GM12872 (cell line): Measurements from ENCODE around the gene CORO2A.

Source experiments
- TF ChIP-seq, protein P1 (sequence below): IDR thresholded peaks from 3 replicates; pipeline ENCODE4 v1.5.1; 2011; ENCODE audit warnings: low read depth, mild to moderate bottlenecking, low read length, moderate library complexity; ENCODE audit not compliant: insufficient read depth

Gene CORO2A

DNA sequence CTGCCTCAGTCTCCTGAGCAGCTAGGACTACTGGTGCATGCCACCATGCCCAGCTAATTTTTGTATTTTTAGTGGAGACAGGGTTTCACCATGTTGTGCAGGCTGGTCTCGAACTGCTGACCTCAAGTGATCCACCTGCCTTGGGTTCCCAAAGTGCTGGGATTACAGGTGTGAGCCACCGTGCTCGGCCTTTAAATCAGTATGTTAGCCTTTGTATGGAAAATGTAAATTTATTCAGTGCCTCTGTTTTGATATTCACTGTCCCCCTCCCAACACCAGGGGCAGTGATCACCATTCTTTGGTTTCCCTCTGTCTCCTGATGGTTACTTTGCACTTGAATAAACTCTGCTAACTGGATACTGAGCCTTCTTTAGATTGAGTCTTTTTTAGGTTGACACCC lies 101.8 kb downstream of the CORO2A start:
- TF ChIP-seq, protein P1, sequence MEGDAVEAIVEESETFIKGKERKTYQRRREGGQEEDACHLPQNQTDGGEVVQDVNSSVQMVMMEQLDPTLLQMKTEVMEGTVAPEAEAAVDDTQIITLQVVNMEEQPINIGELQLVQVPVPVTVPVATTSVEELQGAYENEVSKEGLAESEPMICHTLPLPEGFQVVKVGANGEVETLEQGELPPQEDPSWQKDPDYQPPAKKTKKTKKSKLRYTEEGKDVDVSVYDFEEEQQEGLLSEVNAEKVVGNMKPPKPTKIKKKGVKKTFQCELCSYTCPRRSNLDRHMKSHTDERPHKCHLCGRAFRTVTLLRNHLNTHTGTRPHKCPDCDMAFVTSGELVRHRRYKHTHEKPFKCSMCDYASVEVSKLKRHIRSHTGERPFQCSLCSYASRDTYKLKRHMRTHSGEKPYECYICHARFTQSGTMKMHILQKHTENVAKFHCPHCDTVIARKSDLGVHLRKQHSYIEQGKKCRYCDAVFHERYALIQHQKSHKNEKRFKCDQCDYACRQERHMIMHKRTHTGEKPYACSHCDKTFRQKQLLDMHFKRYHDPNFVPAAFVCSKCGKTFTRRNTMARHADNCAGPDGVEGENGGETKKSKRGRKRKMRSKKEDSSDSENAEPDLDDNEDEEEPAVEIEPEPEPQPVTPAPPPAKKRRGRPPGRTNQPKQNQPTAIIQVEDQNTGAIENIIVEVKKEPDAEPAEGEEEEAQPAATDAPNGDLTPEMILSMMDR: peak; percentile 18; the same call in 1 of the 3 replicates

DNA sequence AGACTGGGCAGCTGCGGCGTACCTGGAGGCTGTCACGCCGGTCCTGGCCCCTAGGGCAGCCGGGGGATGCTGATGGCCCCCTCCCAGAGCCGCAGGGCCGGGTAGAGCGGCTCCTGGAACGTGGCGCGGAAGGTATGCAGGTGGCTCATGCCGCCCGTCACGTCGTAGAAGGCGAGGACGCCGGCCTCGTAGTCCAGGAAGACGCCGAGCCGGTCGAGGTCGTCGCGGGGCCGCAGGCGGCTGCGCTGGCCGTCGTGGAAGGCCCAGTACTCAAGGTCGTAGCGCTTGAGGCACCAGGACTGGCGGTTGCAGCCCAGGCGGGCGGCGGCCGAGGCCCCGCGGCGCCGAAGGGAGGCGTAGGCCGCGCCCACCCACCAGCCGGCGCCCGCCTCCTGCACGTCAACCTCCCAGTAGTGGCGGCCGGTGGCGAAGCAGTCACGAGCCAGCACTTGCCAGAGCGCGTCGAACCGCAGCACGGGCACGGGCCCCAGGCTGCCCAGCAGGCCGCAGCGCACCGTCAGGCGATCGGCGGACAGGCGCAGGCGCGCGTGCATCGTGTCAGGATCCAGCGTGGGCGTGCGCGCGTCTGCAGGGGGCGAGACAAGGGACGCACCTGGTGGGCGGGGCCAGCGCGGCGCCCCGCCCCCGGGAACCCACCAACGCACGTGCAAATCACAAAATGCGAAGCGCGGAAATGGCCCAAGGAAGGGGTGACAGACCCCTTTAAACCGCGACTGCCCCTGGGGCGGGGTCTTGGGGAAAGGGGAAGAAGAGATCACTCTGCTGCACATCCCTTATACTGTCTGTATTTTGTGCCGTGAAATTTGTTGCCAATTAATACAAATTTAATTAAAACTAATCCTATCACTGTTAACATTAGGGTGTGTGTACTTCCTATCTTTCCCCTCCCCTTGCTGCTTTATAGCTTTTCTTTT lies 104.8 kb downstream of the CORO2A start:
- TF ChIP-seq, protein P1: no peak

DNA sequence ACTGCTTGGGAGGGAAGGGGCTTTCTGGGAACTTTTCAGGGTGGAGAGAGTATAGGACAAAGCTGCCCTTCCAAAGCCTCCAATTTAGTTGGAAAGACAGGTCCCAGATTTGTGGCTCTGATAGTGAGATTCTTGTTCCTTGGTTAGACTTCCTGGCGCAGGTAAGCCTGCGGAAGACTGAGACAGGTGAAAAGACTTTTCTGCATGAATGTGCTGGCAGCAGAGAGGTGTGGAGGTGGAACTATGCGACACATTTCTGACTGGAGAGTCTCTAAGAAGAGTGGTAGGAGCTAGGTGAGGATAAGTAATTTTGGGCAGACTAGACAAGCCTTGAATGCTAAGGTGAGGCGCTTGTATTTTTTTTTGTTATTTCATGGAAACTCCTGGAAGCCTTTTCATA lies 106.0 kb downstream of the CORO2A start:
- TF ChIP-seq, protein P1: no peak

DNA sequence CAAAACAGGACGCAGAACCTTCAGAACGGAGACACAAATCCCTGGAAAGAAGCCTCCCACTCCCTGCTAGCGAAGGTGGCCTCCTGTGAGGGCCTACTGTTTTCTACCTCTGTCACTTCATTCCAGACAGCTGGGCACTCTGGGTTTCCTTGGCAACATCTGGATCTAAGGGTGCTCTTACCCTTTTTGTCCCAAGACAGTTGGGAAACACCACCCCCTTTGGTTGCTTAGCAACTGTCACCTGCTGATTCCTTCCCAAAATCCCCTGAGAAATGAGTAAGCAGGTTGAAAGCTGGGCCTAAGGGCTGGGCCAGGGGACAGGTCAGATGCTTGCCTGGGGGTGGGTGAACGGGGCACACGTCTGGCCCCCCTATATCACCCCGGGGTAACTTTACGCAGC lies 106.5 kb downstream of the CORO2A start:
- TF ChIP-seq, protein P1: no peak

DNA sequence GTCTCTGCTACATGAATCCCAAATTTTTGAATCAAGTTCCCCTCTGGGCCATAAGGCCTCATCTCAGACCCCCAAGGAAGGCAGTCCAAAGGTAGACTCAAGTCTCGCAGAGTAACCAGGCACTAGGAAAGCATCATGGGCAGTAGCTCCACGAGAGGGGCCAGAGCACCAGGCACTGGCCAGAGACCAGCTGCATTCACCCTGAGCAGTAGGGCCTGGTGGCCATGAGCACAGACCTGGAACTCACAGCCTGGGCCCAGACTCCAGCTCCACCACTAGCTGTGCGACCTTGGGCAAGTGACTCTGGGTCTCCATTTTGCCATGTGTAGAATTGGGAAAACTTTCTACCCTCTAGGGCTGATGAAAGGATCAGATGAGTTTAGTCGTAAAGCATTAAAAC lies 107.4 kb downstream of the CORO2A start:
- TF ChIP-seq, protein P1: no peak

DNA sequence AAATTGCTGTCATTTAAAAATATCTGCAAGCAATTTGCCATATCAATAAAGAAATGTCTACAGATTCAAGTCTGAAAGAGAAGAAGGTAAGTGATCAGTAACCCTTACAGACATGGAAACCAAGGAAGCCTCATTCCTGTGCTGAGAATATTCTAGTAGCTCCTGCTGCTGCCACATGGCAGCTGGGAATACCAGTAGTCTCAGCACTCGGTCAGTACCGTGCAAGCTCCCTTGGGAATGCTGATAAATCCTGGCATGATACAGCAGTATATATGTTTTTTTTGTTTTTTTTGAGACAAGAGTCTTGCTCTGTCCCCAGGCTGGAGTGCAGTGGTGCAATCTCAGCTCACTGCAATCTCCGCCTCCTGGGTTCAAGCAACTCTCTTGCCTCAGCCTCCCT lies 108.0 kb downstream of the CORO2A start:
- TF ChIP-seq, protein P1: no peak

DNA sequence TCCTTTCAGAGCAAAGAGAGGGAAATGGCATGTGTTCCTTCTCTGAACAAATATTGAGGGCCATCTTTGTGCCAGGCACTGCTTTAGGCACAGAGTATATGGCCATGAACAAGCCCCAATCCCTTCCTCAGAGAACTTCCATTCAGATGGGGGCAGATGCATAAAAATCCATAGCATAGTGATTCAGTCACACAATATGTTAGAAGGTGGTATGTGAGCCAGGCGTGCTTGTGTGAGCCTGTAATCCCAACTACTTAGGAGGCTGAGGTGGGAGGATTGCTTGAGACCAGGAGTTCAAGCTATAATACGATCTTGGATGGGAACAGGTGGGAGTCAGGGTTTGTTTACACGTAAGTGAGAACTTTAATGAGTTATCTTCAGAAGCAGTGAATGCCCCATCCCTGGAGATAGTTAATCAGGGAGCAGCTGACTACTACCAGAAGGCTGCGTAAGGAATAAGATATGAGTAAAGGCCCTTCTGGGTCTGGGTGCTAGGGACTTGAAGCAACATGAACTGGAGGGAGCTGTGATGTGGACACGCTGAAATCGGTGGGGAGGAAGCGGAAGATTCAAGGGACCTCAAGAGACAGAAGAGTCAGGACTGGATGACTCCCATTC lies 108.8 kb downstream of the CORO2A start:
- TF ChIP-seq, protein P1: no peak
